ENCODE data around the gene USF3.
A peak's percentile ranks its signal among the peaks of the same experiment; 100 is the strongest.

The USF3 gene

DNA sequence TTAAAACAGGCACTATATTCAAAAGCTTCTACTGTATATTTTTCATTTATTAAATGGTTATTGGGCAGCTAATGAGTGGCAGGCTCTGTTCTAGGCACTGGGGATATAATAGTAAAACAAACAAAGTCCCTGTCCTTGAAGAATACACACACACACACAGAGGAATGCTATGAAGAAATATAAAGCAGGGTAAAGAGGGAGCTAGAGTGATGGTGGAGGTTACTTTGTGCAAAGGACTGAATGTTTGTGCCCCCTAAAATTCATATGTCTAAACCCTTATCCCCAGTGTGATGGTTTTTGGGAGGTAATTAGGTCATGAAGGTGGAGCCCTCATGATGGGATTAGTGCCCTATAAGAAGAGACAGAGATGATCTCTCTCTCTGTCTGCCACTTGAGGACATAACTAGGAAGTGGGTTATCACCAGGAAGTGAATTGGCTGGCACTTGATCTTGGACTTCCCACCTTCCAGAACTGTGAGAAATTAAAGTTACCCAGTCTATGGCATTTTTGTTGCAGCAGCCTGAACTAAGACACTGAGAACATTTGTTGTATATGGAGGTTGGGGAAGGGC, 31.8 kb downstream of the USF3 start:
- peaks cover 16% of the 10 kb centered on the region for H3K36me3 ChIP-seq (ENCODE audit: insufficient read depth, low read length)
- no peak overlapping the region for H3K9ac ChIP-seq (ENCODE audit: low read length)
- H3K9me3 ChIP-seq (ENCODE audit: low read length) = no peaks in the 10 kb centered on the region
- no peak overlapping the region for H3K4me3 ChIP-seq (ENCODE audit: low read depth in 1 of 2, low read length in 2 of 2)
- H3K27me3 ChIP-seq (ENCODE audit: control insufficient read depth in 1 of 2, insufficient read depth in 2 of 2, low read length in 2 of 2) = no peaks in the 10 kb centered on the region
- peaks cover 37% of the 10 kb centered on the region for H3K4me1 ChIP-seq (ENCODE audit: insufficient read depth, low read length)
- no peak overlapping the region for H3K27ac ChIP-seq (ENCODE audit: low read depth, low read length)

DNA sequence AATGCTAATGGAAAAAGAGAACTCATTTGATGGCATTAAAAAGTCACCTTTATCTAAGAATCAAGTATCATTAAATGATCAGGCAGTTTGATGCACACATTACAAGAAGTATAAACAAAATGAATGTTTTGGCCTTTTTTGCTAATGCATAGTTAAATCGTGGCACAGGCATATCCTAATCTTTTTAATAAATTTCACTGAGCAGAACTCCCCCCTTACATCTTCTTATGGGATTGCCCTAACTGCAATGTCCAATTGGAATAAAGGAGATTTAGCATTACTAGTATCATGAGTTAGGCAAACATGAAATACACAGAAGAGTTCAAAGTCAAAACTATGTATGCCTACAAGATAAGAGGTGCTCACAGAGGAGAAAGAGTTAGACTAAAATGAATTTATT, 32.7 kb downstream of the USF3 start:
- peaks cover 37% of the 10 kb centered on the region for H3K4me1 ChIP-seq (ENCODE audit: insufficient read depth, low read length)
- H3K36me3 ChIP-seq (ENCODE audit: insufficient read depth, low read length) = peaks cover 16% of the 10 kb centered on the region
- H3K27ac ChIP-seq (ENCODE audit: low read depth, low read length) = no peak overlapping the region
- H3K4me3 ChIP-seq (ENCODE audit: low read depth in 1 of 2, low read length in 2 of 2) = no peak overlapping the region
- no peak overlapping the region for H3K9ac ChIP-seq (ENCODE audit: low read length)
- H3K9me3 ChIP-seq (ENCODE audit: low read length) = no peaks in the 10 kb centered on the region
- H3K27me3 ChIP-seq (ENCODE audit: control insufficient read depth in 1 of 2, insufficient read depth in 2 of 2, low read length in 2 of 2) = no peaks in the 10 kb centered on the region

DNA sequence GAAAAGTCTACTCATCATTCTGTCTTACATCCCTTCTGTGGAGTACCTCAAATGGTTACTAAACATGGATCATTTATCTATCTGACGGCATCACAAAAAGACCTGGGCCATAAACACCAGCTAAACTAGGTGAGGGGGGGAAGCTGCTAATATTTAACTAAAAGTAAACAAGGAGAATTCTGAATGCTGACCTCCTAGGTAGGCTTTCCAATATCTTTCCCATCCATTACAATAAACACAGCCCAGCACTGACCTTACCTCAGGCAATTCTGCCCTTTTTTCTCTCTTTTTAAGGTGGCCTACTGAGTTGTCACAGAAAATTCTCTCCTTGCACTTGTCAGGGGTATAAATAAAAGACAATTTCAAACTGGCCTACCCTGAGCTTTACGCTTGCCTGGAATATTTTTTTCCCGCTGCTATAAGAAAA, 33.1 kb downstream of the USF3 start:
- peaks cover 16% of the 10 kb centered on the region for H3K36me3 ChIP-seq (ENCODE audit: insufficient read depth, low read length)
- no peaks in the 10 kb centered on the region for H3K9me3 ChIP-seq (ENCODE audit: low read length)
- no peak overlapping the region for H3K4me3 ChIP-seq (ENCODE audit: low read depth in 1 of 2, low read length in 2 of 2)
- H3K27me3 ChIP-seq (ENCODE audit: control insufficient read depth in 1 of 2, insufficient read depth in 2 of 2, low read length in 2 of 2) = no peaks in the 10 kb centered on the region
- peaks cover 37% of the 10 kb centered on the region for H3K4me1 ChIP-seq (ENCODE audit: insufficient read depth, low read length)
- no peak overlapping the region for H3K27ac ChIP-seq (ENCODE audit: low read depth, low read length)
- H3K9ac ChIP-seq (ENCODE audit: low read length) = no peak overlapping the region

DNA sequence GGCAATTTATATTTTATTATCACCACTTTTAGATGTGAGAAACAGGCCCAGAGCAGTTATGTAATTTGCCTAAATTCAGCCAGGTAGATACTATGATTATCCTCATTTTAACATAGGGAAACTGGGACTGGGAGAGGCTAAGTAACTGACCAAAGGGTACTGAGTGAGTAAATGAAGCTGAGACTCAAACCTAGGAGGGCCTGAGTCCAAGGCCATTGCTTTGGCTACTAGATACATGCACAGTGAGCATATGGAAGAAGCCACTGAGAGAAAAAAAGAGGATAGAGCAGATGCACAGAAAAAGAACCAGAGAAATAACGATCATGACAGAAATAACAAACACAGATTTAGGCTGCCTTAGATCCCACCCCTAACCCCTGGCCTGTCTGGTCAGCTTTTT, 33.6 kb downstream of the USF3 start:
- Histone ChIP-seq H3K27me3 (ENCODE audit: control insufficient read depth in 1 of 2, insufficient read depth in 2 of 2, low read length in 2 of 2) (no peaks in the 10 kb centered on the region), H3K9me3 (ENCODE audit: low read length) (no peaks in the 10 kb centered on the region), H3K27ac (ENCODE audit: low read depth, low read length) (no peak overlapping the region), H3K9ac (ENCODE audit: low read length) (no peak overlapping the region), H3K36me3 (ENCODE audit: insufficient read depth, low read length) (peaks cover 16% of the 10 kb centered on the region), H3K4me3 (ENCODE audit: low read depth in 1 of 2, low read length in 2 of 2) (no peak overlapping the region), H3K4me1 (ENCODE audit: insufficient read depth, low read length) (peaks cover 37% of the 10 kb centered on the region)

DNA sequence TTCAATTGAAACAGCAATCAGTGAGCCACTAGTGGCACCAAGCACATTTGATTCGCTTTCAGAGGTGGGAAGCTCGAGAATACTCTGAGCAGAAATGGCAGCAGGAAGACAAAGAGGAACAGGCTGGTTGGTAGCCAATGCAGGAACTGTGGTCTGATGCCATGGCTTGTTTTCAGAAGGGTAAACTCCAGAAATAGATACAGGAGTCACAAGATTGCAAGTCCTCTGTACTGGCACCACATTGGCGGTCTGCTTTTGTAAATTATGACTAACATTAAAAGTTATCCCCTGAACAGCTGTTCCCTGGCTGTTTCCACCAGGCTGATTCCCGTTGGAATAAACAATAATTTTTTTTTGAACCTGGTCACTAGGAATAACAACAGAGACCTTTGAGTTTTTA, 35.5 kb downstream of the USF3 start:
- Histone ChIP-seq H3K27ac (ENCODE audit: low read depth, low read length) (peak overlapping the region; percentile 35), H3K4me3 (ENCODE audit: low read depth in 1 of 2, low read length in 2 of 2) (no peak overlapping the region), H3K9ac (ENCODE audit: low read length) (no peak overlapping the region), H3K4me1 (ENCODE audit: insufficient read depth, low read length) (peaks cover 37% of the 10 kb centered on the region), H3K27me3 (ENCODE audit: control insufficient read depth in 1 of 2, insufficient read depth in 2 of 2, low read length in 2 of 2) (no peaks in the 10 kb centered on the region), H3K36me3 (ENCODE audit: insufficient read depth, low read length) (peaks cover 16% of the 10 kb centered on the region), H3K9me3 (ENCODE audit: low read length) (no peaks in the 10 kb centered on the region)

DNA sequence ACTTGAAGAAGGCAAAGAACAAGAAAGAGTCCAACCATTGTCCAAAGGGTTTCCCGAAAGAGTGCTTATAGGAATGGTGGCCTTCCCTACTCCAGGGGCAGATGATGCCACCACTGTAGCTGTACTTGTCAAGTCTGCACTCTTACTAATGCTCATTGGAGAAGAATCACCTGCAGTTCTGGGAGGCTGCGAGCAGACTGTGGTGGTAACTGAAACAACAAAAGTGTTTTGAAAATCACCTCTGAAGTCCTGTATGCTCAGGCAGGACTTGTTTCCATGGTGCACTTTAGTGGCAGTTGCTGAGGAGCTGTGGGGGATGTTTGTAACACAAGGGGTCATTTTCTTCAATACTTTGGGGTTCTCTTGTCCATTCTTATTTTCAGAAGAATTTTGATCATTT, 36.0 kb downstream of the USF3 start:
- Histone ChIP-seq H3K27ac (ENCODE audit: low read depth, low read length) (peak overlapping the region; percentile 35), H3K36me3 (ENCODE audit: insufficient read depth, low read length) (peaks cover 16% of the 10 kb centered on the region), H3K9ac (ENCODE audit: low read length) (no peak overlapping the region), H3K4me1 (ENCODE audit: insufficient read depth, low read length) (peaks cover 37% of the 10 kb centered on the region), H3K9me3 (ENCODE audit: low read length) (no peaks in the 10 kb centered on the region), H3K4me3 (ENCODE audit: low read depth in 1 of 2, low read length in 2 of 2) (no peak overlapping the region), H3K27me3 (ENCODE audit: control insufficient read depth in 1 of 2, insufficient read depth in 2 of 2, low read length in 2 of 2) (no peaks in the 10 kb centered on the region)

DNA sequence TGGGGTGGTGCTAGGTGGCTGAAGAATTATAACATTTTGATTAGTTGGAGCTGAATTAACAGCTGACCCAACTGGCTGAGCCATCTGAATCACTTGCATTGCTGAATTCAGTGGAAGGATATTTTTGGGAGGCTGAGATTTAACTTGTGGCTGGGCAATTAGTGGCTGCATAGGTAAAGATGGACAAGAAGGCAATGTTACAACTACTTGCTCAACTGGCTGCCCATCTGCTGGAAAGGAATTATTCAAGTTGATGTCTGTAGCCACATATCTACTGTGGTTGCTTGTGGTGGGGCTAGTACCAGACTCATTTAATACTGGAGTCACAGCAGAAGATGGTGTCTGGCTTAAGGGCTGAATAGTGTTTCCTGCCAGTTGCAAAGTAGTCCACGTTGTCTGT, 36.4 kb downstream of the USF3 start:
- Histone ChIP-seq H3K9ac (ENCODE audit: low read length) (no peak overlapping the region), H3K9me3 (ENCODE audit: low read length) (no peaks in the 10 kb centered on the region), H3K27ac (ENCODE audit: low read depth, low read length) (peak overlapping the region; percentile 35), H3K4me1 (ENCODE audit: insufficient read depth, low read length) (peaks cover 40% of the 10 kb centered on the region), H3K36me3 (ENCODE audit: insufficient read depth, low read length) (peaks cover 14% of the 10 kb centered on the region), H3K27me3 (ENCODE audit: control insufficient read depth in 1 of 2, insufficient read depth in 2 of 2, low read length in 2 of 2) (no peaks in the 10 kb centered on the region), H3K4me3 (ENCODE audit: low read depth in 1 of 2, low read length in 2 of 2) (no peak overlapping the region)

DNA sequence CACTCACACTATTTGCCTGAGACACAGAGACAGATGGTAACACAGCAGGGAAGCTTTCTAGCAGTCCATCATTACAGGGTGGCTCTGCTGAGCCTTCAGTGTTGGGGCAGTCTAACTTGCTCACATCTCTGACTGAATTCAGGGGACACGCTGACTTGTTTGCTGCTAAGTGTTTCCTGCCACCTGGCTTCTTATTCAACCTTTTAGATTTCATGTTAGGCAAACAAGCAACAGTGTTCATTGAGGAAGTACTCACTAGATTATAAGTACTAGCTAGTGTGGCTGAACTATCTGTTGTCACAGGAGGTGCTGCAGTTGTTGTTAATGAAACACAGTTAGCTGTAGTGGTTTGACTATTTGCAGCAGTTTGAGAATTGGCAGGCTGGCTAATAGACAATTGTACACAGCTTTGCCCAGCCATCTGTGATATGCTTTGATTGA, 37.3 kb downstream of the USF3 start:
- peaks cover 49% of the 10 kb centered on the region for H3K4me1 ChIP-seq (ENCODE audit: insufficient read depth, low read length)
- H3K9me3 ChIP-seq (ENCODE audit: low read length) = no peaks in the 10 kb centered on the region
- no peak overlapping the region for H3K4me3 ChIP-seq (ENCODE audit: low read depth in 1 of 2, low read length in 2 of 2)
- H3K36me3 ChIP-seq (ENCODE audit: insufficient read depth, low read length) = peaks cover 8% of the 10 kb centered on the region
- H3K27me3 ChIP-seq (ENCODE audit: control insufficient read depth in 1 of 2, insufficient read depth in 2 of 2, low read length in 2 of 2) = no peaks in the 10 kb centered on the region
- H3K9ac ChIP-seq (ENCODE audit: low read length) = no peak overlapping the region
- H3K27ac ChIP-seq (ENCODE audit: low read depth, low read length) = no peak overlapping the region

DNA sequence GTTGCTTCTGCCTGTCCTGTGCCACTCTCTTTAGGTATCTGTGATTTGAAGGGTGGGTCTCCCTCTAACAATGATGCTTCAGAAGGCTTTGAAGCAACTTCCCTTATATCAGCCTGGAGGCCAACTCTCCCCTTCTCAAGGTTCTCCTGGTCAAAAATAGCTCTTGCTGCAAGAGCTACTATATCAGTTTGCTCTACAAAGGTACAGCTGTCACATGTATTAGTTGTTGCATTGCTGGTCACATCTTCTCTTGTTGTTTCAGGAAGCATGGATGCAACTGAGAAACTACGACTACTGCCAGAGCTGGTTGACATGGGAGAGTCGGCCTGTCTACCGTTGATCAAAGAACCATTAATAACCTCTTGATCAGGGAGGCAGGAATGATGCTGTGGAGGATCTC, 38.3 kb downstream of the USF3 start:
- no peaks in the 10 kb centered on the region for H3K27me3 ChIP-seq (ENCODE audit: control insufficient read depth in 1 of 2, insufficient read depth in 2 of 2, low read length in 2 of 2)
- H3K4me3 ChIP-seq (ENCODE audit: low read depth in 1 of 2, low read length in 2 of 2) = no peak overlapping the region
- no peak overlapping the region for H3K9ac ChIP-seq (ENCODE audit: low read length)
- peaks cover 8% of the 10 kb centered on the region for H3K36me3 ChIP-seq (ENCODE audit: insufficient read depth, low read length)
- no peak overlapping the region for H3K27ac ChIP-seq (ENCODE audit: low read depth, low read length)
- peaks cover 45% of the 10 kb centered on the region for H3K4me1 ChIP-seq (ENCODE audit: insufficient read depth, low read length)
- H3K9me3 ChIP-seq (ENCODE audit: low read length) = no peaks in the 10 kb centered on the region

DNA sequence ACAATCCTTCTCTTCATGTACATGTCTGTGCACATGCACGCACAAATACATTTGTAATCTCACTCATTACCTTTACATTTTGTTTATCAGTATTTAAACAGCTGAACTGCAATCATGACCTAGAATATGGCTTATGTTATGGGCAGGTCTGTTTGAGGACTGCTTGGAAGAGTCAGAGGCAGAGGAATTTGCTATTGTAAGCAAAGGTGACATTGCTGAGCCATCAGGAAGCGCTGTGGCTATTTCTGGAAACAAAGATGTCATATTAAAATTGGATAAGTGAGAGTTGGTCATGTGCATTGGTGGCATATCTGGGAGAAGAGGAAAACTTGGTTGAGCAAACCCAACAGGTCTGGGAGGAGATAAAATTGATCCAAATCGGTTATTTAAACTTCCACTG, 41.6 kb downstream of the USF3 start:
- no peak overlapping the region for H3K9ac ChIP-seq (ENCODE audit: low read length)
- H3K36me3 ChIP-seq (ENCODE audit: insufficient read depth, low read length) = no peaks in the 10 kb centered on the region
- no peak overlapping the region for H3K4me3 ChIP-seq (ENCODE audit: low read depth in 1 of 2, low read length in 2 of 2)
- H3K9me3 ChIP-seq (ENCODE audit: low read length) = no peaks in the 10 kb centered on the region
- peaks cover 14% of the 10 kb centered on the region for H3K4me1 ChIP-seq (ENCODE audit: insufficient read depth, low read length)
- no peaks in the 10 kb centered on the region for H3K27me3 ChIP-seq (ENCODE audit: control insufficient read depth in 1 of 2, insufficient read depth in 2 of 2, low read length in 2 of 2)
- H3K27ac ChIP-seq (ENCODE audit: low read depth, low read length) = no peak overlapping the region

DNA sequence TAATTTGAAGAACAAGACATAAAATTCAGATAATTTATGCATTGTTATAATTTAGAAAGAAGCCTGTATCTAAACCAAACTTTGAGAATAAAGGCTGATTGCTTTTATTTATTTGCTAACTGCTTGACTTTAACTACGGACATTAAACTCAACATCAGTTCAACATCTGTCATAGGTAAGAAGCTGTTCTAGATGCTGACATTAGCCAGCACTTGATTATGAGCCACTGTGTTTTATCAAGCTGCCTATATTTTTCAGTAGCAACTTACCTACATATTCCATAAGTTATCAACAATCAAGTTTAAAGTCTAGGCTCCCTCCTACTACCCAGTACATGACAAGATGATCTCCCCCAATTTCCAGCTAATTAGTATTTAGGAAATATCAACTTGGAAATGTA, 42.1 kb downstream of the USF3 start:
- Histone ChIP-seq H3K9ac (ENCODE audit: low read length) (no peak overlapping the region), H3K27ac (ENCODE audit: low read depth, low read length) (no peak overlapping the region), H3K4me3 (ENCODE audit: low read depth in 1 of 2, low read length in 2 of 2) (no peak overlapping the region), H3K9me3 (ENCODE audit: low read length) (no peaks in the 10 kb centered on the region), H3K36me3 (ENCODE audit: insufficient read depth, low read length) (no peaks in the 10 kb centered on the region), H3K27me3 (ENCODE audit: control insufficient read depth in 1 of 2, insufficient read depth in 2 of 2, low read length in 2 of 2) (no peaks in the 10 kb centered on the region), H3K4me1 (ENCODE audit: insufficient read depth, low read length) (peaks cover 15% of the 10 kb centered on the region)

DNA sequence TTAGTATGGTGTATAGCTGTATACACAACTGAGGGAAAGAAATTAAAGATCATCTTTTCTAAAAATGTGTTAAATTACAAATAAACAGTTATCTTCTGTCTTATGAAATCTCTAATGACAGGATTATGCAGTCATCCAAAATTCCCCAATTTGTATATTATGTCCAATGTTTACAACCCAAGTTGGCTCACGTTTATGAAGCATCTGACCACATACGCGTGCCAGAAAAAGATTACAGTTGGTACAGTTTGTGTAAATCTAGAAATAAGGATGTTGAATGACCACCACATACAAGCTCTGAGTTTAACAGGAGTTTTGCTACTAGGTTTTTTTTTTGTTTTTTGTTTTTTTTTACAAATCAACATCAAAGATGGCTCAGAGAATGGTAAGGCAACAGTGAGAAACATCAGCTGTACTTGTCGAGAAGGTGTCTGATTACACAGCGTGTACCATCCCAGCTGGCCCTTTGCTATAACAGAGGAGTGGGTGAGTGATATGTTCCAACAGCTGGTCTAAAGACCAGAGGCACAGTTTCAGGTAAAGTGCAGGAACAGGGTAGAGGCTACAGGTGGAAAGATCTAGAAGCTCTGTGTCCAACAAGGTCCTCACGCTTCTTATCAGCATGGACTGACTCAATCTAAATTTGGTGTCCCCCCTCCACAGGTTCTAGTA, 47.1 kb downstream of the USF3 start:
- no peaks in the 10 kb centered on the region for H3K27me3 ChIP-seq (ENCODE audit: control insufficient read depth in 1 of 2, insufficient read depth in 2 of 2, low read length in 2 of 2)
- no peak overlapping the region for H3K4me3 ChIP-seq (ENCODE audit: low read depth in 1 of 2, low read length in 2 of 2)
- H3K4me1 ChIP-seq (ENCODE audit: insufficient read depth, low read length) = peaks cover 11% of the 10 kb centered on the region
- H3K9me3 ChIP-seq (ENCODE audit: low read length) = no peaks in the 10 kb centered on the region
- no peak overlapping the region for H3K27ac ChIP-seq (ENCODE audit: low read depth, low read length)
- H3K9ac ChIP-seq (ENCODE audit: low read length) = no peak overlapping the region
- no peaks in the 10 kb centered on the region for H3K36me3 ChIP-seq (ENCODE audit: insufficient read depth, low read length)

Data from muscle layer of colon (tissue), 2 donors.